WI38 (cell line): Measurements from ENCODE around the gene MYOM1.
"Not testable (repeated sequence)": the region's sequence is repeated elsewhere in the genome, so short reads cannot be mapped to it uniquely, and the experiment has no call there.

Source experiments
- H3K4me3 ChIP-seq: 2 replicates; pipeline ENCODE4 v1.5.1; 2011; ENCODE audit warnings: low read depth, mild to moderate bottlenecking, control low read depth, low read length
- TF ChIP-seq, protein P1 (sequence below): IDR thresholded peaks from 2 replicates; pipeline ENCODE4 v1.5.1; 2012; ENCODE audit warnings: low read depth, mild to moderate bottlenecking, control low read depth, low read length

The MYOM1 gene

DNA sequence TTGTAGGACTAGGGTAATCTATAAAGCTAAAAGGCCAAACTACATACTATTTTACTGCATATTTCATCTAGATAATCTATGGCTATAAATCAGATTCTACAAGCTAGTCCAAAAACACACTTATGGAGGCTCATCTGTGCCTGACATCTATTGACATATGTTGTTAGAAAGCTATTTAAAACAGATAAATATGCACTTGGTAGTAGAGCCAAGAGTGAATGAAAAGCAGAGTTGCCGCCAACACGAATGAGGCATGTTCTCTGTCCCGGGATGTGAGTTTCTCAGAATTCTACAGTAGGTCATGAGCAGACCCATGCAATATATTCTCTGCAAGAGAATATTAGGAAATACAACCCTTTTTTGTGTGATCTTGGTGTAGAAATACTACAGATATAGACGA, 140.1 kb downstream of the MYOM1 start:
- H3K4me3 ChIP-seq = no peak overlapping the region
- TF ChIP-seq, protein P1, sequence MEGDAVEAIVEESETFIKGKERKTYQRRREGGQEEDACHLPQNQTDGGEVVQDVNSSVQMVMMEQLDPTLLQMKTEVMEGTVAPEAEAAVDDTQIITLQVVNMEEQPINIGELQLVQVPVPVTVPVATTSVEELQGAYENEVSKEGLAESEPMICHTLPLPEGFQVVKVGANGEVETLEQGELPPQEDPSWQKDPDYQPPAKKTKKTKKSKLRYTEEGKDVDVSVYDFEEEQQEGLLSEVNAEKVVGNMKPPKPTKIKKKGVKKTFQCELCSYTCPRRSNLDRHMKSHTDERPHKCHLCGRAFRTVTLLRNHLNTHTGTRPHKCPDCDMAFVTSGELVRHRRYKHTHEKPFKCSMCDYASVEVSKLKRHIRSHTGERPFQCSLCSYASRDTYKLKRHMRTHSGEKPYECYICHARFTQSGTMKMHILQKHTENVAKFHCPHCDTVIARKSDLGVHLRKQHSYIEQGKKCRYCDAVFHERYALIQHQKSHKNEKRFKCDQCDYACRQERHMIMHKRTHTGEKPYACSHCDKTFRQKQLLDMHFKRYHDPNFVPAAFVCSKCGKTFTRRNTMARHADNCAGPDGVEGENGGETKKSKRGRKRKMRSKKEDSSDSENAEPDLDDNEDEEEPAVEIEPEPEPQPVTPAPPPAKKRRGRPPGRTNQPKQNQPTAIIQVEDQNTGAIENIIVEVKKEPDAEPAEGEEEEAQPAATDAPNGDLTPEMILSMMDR = no peak

DNA sequence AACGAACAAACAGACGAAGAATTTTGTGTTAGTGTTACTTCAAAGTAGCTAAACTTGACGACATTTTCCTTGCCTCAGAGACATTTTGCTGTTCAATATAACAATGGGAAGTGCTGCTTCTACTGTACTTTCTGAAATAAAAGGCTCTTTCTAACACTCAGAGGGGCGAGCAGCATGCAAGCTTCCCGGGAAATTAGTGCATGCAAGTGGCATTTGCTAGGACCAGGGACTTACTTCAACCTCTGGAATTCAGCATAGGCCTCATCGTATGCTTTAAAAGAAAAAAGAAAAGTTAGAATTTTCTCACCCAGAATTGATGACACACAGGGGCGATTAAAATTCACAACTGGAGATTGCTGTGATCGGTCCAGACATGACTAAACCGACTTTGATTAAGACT, 144.3 kb downstream of the MYOM1 start:
- TF ChIP-seq, protein P1 = no peak
- H3K4me3 ChIP-seq = no peak overlapping the region

DNA sequence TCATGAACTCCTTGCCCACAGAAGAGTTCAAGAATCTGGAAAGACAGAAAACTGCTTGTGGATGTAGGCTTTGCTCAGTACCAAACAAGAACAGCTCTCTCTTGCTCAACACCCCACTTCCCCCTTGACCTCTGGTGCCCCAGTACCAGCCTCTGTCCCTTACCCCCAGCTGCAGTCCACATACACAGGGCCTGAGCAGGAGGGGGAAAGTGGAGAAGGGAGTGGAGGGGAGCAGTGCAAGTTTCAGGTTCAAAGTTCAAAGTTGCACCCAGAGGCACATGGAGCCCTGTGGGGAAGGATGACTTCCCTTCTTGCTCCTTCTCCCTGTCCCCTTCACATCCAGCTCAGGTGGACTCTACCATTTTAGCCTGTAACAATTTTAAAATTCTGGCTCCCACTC, 145.7 kb downstream of the MYOM1 start:
- TF ChIP-seq, protein P1 = no peak

DNA sequence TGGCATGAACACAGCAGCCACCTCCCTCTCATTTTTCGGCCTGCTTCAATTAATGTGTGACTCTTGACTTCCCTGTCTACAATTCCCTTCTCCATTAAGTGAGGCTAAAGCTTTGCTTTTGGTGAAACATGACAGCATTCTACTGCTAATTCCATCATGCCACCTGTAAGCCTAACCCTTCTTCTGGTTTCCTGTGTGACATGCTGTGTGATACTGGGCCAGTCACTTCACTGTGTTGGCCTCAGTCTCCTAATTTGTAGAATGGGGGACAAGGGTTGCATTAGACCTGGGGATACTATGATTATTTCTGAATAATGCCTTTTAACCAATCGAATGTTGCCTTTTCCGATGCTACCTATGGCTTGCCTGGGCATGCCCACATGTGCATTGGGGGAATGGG, 146.4 kb downstream of the MYOM1 start:
- H3K4me3 ChIP-seq = not testable (repeated sequence)

More for the DNA sequence above, 145.7 kb downstream of the MYOM1 start:
- no peak overlapping the region for H3K4me3 ChIP-seq

DNA sequence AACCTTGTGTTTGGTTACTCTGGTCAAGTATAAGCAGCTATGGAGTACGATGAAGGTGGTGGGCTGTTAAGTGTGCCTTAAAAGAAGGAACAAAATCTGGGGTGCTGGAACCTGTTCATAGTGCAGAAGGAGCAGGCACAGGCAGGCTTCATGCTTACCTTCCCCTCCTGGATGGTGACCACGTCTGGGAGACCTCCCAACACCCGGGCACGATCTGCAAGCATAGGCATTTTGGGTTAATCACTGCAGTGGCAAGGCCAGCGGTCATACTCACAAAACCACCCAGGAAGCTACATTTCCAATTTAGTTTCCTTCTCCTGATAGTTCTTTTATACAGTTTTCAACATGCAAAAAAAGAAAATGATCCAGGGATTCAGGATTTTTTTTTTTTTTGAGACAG, 148.1 kb downstream of the MYOM1 start:
- H3K4me3 ChIP-seq = no peak overlapping the region
- TF ChIP-seq, protein P1 = no peak

DNA sequence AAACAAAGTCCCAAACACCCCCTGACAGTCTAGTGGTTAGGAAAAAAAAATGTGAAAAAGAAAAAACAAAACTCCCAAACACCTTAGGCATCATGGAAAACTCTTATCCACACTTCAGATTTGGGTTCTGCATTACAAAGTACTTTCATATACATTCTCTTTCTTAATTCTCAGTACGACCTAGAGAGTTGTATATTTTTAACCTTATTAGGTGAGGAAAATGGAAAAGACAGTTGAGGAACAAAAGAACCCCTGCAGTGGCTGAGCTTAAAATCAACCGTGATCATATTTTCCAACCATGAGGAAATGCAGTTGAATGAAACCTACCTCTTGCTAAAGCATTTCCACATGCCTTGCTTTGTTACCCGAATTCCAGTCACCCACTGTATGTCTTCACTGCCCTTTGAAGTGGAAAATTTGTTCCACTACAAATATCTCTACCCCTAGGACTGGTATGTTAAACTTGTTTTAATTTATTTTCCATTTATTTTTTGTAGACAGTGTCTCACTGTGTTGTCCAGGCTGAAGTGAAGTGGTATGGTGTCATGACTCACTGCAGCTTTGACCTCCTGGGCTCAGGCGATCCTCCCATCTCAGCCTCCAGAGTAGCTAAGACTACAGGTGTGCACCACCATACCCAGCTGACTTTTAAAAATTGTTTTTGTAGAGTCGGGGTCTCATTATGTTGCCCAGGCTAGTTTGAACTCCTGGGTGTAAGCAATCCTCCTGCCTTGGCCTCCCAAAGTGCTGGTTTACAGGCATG, 149.9 kb downstream of the MYOM1 start:
- TF ChIP-seq, protein P1 = no peak
- no peak overlapping the region for H3K4me3 ChIP-seq

DNA sequence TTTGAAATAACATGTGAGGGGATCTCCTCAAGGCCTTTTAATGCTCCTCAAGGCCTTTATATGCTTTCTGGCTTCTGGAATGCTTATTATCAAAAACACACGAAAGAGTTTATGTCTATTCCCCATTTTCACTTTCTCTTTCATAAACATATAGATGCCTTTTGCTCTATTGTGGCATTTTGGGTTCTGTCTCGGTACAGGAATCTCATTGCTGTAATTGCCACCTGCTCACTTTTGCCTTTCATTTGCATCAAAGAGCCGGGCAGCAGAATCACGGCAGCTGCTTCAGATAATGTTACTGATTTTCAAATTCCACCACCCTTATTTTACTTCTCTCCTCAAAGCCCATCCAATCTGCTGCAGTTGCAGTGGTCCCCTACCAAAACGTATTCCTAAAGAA, 152.0 kb downstream of the MYOM1 start:
- TF ChIP-seq, protein P1 = no peak
- H3K4me3 ChIP-seq = no peak overlapping the region

DNA sequence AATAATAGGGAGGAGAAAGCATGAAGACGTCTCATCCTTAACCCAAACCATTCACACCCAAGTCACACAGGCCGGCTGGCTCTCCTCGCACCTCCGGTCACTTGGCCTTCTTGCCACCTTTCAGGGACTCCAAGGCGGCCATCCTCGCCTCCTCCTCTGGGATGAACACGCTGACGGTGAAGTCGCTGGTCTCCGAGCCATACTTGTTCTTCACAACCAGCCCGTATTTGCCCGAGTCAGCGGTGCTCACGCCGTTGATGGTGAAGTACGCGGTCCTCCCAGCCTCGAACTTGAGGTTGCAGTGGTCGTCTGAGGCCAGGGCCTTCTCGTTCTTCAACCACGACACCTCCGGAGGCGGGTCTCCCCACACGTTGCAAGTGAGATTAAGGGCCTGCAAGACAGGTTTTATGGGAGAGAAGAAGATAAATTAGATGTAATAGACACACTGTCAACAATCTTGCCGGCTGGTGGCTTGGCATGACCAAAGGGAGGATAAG, 152.6 kb downstream of the MYOM1 start:
- H3K4me3 ChIP-seq = no peak overlapping the region
- TF ChIP-seq, protein P1 = no peak
